Stimulated activated naive CD8-positive, alpha-beta T cell treated with anti-CD3 and anti-CD28 coated beads, Interleukin-15, Interleukin-2, amounts not matched to agents 100 ng/mL and 50 ng/mL, for 24 hours (primary cell): ENCODE data around the gene CYTH4.
"Not testable (repeated sequence)": the region's sequence is repeated elsewhere in the genome, so short reads cannot be mapped to it uniquely, and the experiment has no call there.

Experiments used
- H3K27ac Mint-ChIP-seq: one replicate; pipeline ENCODE4 v1.8.0; 2021; ENCODE audit warnings: mild to moderate bottlenecking, mixed read lengths
- H3K27me3 Mint-ChIP-seq: one replicate; pipeline ENCODE4 v1.8.0; 2021; ENCODE audit warnings: mixed read lengths
- H3K36me3 Mint-ChIP-seq: one replicate; pipeline ENCODE4 v1.8.0; 2021; ENCODE audit warnings: low read depth, mixed read lengths
- H3K4me1 Mint-ChIP-seq: one replicate; pipeline ENCODE4 v1.8.0; 2021; ENCODE audit warnings: low read depth, mixed read lengths
- H3K4me3 Mint-ChIP-seq: one replicate; pipeline ENCODE4 v1.8.0; 2021; ENCODE audit warnings: mild to moderate bottlenecking, mixed read lengths
- H3K9me3 Mint-ChIP-seq: one replicate; pipeline ENCODE4 v1.8.0; 2021; ENCODE audit warnings: mixed read lengths

Gene CYTH4

DNA sequence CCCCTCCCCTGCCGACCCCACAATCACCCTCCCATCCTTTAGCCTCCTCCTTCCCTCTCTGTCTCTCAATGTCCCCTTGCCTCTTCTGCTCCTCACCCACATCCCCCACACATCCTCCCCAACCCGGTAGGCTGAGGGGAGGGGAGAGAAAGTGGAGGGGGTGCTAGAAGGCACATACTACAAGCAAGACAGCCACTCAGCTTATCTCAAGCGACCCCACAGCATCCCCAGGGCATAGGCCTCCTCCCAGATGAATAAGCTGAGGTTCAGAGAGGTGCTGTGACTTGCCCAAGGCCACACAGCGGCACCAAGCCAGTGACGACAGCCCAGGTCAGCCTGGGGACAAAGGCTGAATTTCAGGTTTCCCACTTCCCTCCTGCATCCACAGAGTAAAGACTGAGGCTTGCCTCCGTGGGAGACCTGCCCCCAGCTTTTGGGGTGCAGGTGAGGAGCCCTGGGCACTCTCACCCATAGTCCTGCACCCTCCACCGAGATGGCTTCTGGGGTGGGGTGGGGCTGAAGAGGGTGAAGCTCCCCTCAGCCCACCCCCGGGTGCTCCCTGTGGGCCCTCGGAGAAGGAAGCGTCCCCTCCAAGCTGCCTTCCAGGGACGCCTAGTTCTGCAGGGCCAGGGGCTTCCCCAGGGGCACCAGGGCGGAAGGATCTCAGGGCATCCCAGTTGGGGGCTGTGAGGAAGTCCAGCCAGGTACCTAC lies 38.8 kb upstream of the CYTH4 start:
- H3K4me3 Mint-ChIP-seq: peak overlapping the region; percentile 95
- peaks cover 34% of the 10 kb centered on the region for H3K36me3 Mint-ChIP-seq
- H3K27ac Mint-ChIP-seq: peak overlapping the region; percentile 94
- H3K27me3 Mint-ChIP-seq: no peaks in the 10 kb centered on the region
- H3K4me1 Mint-ChIP-seq: peaks cover 54% of the 10 kb centered on the region
- no peaks in the 10 kb centered on the region for H3K9me3 Mint-ChIP-seq

DNA sequence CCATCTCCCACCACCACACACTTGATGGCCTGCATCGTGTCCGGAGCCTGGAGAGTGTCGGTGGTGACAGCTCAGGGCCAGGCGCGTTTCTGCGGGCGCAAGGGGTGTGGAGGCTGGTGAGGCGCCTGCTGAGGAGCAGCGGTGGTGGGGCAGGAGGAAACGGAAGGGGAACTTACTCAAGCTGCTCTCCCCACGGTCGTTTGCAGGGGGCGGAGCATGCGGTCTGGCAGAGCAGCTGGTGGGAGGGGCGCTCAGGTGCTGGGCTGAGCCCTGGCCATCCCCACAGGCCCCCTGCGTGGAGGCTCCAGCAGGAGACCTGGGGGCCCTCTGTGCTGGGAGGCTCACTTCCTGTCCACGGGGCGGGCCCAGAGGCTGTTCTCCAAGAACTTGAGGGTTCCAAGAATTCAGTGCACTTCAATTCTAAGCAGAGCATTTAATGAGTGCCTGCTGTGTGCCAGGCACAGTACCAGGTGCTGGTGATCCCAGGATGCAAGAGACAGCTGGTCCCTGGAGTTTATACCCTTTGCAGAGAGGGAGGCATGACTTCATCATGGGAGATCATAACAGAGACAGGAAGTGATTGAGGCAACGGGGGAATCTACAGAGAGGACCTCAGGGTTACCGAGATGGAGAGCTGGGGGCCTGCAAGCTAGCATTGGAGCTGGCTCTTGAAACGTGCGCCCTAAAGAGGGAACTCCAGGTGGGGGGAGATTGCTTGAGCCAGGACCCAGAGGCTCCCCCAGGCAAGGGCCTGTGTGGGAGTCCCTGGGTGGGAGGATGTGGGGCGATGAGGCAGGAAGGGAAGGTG lies 38.0 kb upstream of the CYTH4 start, which contains the start of gene RAC2:
Gene RAC2 (minus strand): TSS at position 156 of the 808 bp plus-strand sequence. CDS start 121 bp downstream, at position 35.
- Mint-ChIP-seq H3K27ac (peak within 1 kb of the TSS; percentile 94), H3K4me1 (peaks cover 49% of the 10 kb centered on the region), H3K9me3 (no peaks in the 10 kb centered on the region), H3K36me3 (peaks cover 27% of the 10 kb centered on the region), H3K27me3 (no peaks in the 10 kb centered on the region), H3K4me3 (peak within 1 kb of the TSS; percentile 95)

DNA sequence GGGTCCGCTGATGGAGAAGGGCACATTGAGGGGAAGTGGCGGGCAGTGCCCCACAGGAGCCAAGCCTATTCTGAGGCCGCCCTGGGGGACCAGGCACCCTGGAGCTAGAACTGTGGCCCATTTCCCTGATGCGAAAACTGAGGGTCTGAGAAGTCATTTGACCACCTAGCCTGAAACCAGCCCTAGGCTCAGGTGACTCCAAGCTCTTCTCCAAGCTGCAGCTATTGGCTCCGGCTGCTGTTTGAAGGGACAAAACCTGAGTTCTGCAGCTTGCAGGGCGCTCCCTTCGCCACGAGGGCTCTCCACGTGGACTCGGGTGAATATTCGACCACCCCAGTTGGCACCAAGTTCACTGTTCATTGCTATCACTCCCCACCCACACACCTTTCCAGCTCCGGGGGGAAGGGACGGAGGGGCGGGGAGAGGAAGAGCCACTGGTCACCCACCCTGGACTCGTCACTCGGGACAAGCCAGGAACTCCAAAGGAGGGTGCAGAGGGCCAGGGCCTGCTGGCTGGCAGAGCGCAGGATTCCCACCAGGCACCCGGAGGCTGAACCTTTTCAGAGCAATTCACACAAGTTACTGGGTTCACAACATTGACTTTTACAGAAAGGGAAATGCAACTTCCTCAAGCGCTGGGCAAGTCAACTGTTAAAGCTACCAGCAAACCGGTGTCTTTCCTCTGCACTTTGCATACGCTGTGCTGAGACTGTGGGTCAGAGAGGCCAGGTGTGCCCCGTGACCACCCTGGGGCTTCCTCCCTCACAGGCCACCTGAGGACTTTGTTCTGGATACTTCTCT lies 37.2 kb upstream of the CYTH4 start:
- Mint-ChIP-seq H3K36me3 (peaks cover 23% of the 10 kb centered on the region), H3K27me3 (no peaks in the 10 kb centered on the region), H3K4me1 (peaks cover 46% of the 10 kb centered on the region), H3K27ac (peak overlapping the region; percentile 94), H3K4me3 (peak overlapping the region; percentile 95), H3K9me3 (no peaks in the 10 kb centered on the region)

DNA sequence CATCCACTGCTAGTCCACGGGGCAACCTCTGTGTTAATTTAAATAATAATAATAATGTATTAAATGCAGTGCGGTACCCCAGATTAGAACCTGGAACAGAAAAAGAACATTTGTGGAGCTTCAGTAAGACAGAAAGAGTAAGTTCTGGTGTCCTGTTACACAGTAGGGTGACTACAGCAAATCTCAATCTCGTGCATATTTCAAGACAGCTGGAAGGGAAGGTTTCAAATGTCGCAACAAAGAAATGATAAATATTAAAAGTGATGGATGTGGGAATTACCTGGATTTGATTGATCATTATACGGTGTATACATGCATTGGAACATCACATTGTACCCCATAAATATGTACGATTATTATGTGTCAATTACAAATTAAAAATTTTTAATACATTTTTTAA lies 36.6 kb upstream of the CYTH4 start:
- Mint-ChIP-seq H3K9me3 (no peaks in the 10 kb centered on the region), H3K4me3 (no peak overlapping the region), H3K4me1 (peaks cover 40% of the 10 kb centered on the region), H3K27ac (no peak overlapping the region), H3K27me3 (no peaks in the 10 kb centered on the region), H3K36me3 (peaks cover 16% of the 10 kb centered on the region)

DNA sequence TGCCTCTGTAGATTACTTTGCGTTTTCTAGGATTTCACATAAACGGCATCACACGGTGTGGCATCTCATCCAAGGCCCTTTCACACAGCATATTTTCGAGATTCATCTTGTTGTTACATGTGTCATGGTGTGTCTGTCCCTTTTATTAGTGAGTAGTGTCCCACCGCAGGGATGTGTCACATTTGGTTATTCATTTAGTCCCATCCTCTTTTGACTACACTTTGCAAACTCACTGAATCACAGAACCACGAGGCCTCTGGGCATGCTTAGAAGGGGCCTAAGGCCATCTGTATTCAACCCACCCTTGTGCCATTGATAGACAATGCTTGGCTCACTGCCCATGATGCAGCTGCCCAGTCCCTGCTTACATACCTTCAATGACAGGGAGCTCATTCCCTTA lies 34.1 kb upstream of the CYTH4 start:
- peaks cover 26% of the 10 kb centered on the region for H3K4me1 Mint-ChIP-seq
- H3K36me3 Mint-ChIP-seq: no peaks in the 10 kb centered on the region
- H3K9me3 Mint-ChIP-seq: no peaks in the 10 kb centered on the region
- H3K27me3 Mint-ChIP-seq: no peaks in the 10 kb centered on the region
- peak overlapping the region; percentile 58 for H3K27ac Mint-ChIP-seq
- H3K4me3 Mint-ChIP-seq: peak overlapping the region; percentile 26

DNA sequence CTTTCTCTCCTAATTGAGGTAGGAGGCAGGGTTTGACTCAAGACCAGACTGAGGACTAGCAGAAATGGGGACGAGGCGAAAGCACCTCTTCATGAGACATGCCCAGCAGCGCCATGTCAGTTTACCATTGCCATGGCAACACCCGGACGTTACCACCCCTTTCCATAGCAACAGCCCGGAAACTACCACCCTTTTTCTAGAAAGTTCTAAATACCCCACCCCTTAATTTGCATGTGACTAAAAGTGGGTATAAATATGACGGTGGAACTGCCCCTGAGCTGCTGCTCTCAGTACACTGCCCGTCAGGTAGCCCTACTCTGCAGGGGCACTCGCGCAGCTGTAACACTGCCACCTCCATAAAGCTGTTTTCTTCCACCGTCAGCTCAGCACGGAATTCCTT lies 32.3 kb upstream of the CYTH4 start:
- Mint-ChIP-seq H3K4me1 (peaks cover 26% of the 10 kb centered on the region), H3K9me3 (no peaks in the 10 kb centered on the region), H3K27me3 (no peaks in the 10 kb centered on the region), H3K4me3 (no peak overlapping the region), H3K27ac (no peak overlapping the region), H3K36me3 (no peaks in the 10 kb centered on the region)

DNA sequence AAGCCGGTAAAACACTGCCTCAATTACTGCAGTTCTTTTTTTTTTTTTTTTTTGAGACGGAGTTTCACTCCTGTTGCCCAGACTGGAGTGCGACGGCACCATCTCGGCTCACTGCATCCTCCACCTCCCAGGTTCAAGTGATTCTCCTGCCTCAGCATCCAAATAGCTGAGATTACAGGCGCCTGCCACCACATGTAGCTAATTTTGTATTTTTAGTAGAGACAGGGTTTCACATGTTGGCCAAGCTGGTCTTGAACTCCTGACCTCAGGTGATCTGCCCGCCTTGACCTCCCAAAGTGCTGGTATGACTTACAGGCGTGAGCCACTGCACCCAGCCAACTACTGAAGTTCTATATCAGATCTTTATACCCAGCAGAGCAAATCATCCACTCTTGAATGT lies 30.5 kb upstream of the CYTH4 start:
- not testable (repeated sequence) for H3K27ac Mint-ChIP-seq, H3K4me3 Mint-ChIP-seq, H3K9me3 Mint-ChIP-seq

DNA sequence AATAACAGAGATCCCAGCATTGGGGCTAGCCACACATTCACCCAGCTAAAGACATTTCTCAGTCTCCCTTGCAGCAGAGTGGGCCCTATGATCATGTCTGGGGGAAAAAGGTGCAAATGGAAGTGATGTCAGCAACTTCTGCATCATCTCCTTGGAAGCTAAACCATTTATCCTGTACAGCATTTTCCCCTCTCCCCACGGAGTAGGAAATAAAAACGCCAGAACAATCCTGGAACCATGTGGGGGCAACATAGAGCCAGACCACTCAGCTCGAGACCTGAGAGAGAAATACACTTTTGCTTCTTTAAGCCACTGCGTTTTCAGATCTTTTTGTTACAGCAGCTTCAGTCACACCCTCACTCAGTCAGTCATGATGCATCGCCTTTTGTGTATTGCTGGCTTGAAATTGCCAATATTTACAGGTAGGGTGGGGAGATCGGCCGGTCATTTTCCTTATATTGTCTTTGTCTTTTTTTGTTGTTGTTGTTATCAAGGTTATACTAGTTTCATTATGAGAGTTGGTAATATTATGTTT lies 29.1 kb upstream of the CYTH4 start:
- no peak overlapping the region for H3K27ac Mint-ChIP-seq
- H3K36me3 Mint-ChIP-seq: no peaks in the 10 kb centered on the region
- peaks cover 36% of the 10 kb centered on the region for H3K4me1 Mint-ChIP-seq
- no peaks in the 10 kb centered on the region for H3K9me3 Mint-ChIP-seq
- H3K4me3 Mint-ChIP-seq: no peak overlapping the region
- no peaks in the 10 kb centered on the region for H3K27me3 Mint-ChIP-seq

More for the DNA sequence above, 30.5 kb upstream of the CYTH4 start:
- not testable (repeated sequence) for H3K27me3 Mint-ChIP-seq, H3K36me3 Mint-ChIP-seq
- H3K4me1 Mint-ChIP-seq: peaks cover 35% of the 10 kb centered on the region

DNA sequence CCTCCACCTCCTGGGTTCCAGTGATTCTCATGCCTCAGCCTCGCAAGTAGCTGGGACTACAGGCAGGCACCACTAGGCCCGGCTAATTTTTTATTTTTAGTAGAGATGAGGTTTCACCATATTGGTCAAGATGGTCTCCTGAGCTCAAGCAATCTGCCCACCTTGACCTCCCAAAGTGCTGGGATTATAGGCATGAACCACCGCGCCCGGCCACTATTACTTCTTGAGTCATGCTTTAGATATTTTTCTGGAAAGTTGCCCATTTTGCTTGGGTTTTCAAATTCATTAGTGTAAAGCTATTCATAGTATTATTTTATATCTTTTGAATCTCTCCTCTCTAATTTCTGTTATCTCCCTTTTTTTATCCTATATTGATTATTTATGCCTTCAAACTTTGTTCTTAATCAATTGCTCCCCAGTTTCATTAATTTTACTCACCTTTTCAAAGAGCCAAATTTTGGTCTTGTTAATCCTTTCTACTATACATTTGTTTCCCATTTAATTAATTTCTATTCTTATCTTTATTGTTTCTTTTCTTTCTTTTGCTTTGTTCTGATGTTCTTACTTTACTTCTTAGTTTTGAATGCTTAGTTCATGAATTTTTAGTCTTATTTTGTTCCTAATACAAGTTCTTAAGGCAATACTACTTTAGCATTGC lies 28.0 kb upstream of the CYTH4 start:
- H3K27me3 Mint-ChIP-seq: no peaks in the 10 kb centered on the region
- peaks cover 36% of the 10 kb centered on the region for H3K4me1 Mint-ChIP-seq
- no peak overlapping the region for H3K27ac Mint-ChIP-seq
- no peak overlapping the region for H3K4me3 Mint-ChIP-seq
- H3K9me3 Mint-ChIP-seq: no peaks in the 10 kb centered on the region
- no peaks in the 10 kb centered on the region for H3K36me3 Mint-ChIP-seq

DNA sequence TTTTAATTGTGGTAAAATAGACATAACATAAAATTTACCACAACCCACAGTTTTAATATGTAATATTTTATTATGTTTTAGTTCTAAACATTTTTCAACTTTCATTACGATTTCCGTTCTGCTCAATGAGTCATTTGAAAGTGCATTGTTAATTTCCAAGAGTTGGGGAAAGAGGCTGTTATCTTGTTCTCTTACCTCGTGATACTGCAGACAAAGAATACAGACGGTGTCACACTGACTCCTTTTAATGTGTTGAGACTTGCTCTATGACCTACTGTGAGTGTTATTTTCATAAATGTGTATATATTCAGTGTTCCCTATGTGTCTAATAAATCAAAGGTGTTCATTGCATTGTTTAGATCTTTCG lies 27.5 kb upstream of the CYTH4 start:
- Mint-ChIP-seq H3K4me3 (no peak overlapping the region), H3K27ac (no peak overlapping the region), H3K4me1 (peaks cover 39% of the 10 kb centered on the region), H3K9me3 (no peaks in the 10 kb centered on the region), H3K27me3 (no peaks in the 10 kb centered on the region), H3K36me3 (no peaks in the 10 kb centered on the region)

DNA sequence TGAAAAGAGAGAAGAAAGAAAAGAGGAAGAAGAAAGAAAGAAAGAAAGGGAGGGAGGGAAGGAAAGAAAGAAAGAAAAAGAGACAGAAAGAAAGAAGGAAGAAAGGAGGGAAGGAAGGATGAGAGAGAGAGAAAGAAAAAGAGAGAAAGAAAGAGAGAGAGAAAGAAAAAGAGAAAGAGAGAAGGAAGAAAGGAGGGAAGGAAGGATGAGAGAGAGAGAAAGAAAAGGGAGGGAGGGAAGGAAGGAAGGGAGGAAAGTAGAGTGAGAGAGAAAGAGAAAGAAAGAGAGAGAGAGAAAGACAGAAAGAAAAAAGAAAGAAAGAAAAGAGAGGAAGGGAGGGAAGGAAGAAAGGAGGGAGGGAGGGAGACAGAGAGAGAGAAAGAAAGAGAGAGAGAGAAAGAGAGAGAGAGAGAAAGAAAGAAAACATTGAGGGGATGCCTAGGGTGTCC lies 26.7 kb upstream of the CYTH4 start:
- H3K36me3 Mint-ChIP-seq: no peaks in the 10 kb centered on the region
- no peaks in the 10 kb centered on the region for H3K27me3 Mint-ChIP-seq
- peaks cover 43% of the 10 kb centered on the region for H3K4me1 Mint-ChIP-seq
- H3K4me3 Mint-ChIP-seq: no peak overlapping the region
- H3K27ac Mint-ChIP-seq: peak overlapping the region; percentile 83
- H3K9me3 Mint-ChIP-seq: no peaks in the 10 kb centered on the region

DNA sequence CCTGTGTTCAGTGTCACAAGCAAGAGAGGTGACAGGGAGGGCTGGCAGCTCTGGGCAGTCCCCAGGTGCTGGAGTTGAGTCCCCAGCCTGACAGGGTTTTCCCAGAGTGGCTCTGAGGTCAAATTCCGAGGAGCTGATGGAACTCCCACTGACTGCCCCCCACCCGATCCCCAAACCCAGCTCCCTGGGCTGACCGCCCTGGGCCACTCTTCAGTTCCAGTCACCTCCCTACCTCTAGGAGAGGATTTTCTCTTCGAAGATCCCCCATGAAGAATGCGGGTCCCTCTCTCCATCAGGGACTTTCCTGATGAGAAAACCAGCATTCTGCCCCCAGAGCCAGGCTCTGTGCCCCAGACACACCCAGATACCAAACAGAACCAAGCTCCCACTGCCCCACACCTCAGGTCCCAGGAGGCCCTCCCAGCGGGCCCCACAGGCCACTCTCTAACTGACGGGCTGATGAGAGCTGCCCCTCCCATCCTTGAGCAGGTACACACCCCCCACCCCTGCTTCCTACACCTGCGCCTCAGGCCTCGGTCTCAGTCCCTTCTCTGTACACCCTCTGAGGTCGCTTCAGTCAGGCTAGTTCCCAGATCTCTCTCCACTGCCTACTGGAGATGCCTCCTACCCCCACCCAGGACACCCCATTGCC lies 26.1 kb upstream of the CYTH4 start:
- Mint-ChIP-seq H3K36me3 (no peaks in the 10 kb centered on the region), H3K4me1 (peaks cover 49% of the 10 kb centered on the region), H3K9me3 (no peaks in the 10 kb centered on the region), H3K4me3 (no peak overlapping the region), H3K27ac (no peak overlapping the region), H3K27me3 (no peaks in the 10 kb centered on the region)

DNA sequence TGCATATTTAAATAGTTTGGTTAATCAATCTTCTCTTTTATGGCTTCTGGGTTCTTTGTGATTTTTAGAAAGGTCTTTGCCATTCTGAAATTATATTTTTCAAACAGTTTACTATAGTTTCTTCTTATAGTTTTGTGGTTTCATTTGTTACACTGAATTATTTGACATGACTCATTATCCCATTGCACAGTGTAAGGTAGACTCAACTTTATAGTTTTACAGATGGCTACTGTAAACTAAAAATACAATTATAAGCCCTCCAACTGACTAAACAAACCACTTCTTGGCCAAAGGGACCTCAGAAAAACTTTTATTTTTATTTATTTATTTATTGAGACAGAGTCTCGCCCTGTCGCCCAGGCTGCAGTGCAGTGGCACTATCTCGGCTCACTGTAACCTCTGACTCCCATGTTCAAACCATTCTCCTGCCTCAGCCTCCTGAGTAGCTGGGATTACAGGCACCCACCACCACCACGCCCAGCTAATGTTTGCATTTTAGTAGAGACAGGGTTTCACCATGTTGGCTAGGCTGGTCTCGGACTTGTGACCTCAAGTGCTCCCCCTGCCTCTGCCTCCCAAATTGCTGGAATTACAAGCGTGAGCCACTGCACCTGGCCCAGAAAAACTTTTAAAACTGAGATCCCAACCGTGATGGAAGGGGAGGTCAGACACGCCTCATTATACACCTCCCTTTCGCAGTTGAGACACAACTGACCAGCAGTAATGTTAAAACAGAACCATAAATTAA lies 24.1 kb upstream of the CYTH4 start:
- no peak overlapping the region for H3K4me3 Mint-ChIP-seq
- H3K27ac Mint-ChIP-seq: no peak overlapping the region
- no peaks in the 10 kb centered on the region for H3K9me3 Mint-ChIP-seq
- no peaks in the 10 kb centered on the region for H3K36me3 Mint-ChIP-seq
- peaks cover 49% of the 10 kb centered on the region for H3K4me1 Mint-ChIP-seq
- no peaks in the 10 kb centered on the region for H3K27me3 Mint-ChIP-seq
